DND-41 (cell line): Measurements from ENCODE around the gene FUOM.

ENCODE experiments used
- ATAC-seq: fragments of 200-7000 bp; cut with Tn5 transposase; 3 replicates; pipeline ENCODE4 v1.9.1; 2021; ENCODE audit warnings: low read depth; ENCODE audit not compliant: insufficient read depth
- DNase-seq: peaks from one replicate; pipeline ENCODE4 v3.0.0-alpha.2; 2020
- H2AFZ ChIP-seq: 2 replicates; pipeline ENCODE4 v1.6.0; 2012; ENCODE audit warnings: low read depth, low read length
- H3K27ac ChIP-seq: 2 replicates; pipeline ENCODE4 v1.5.1; 2012; ENCODE audit warnings: low read length, inconsistent platforms
- H3K27me3 ChIP-seq: fragments of 200-600 bp; sonication (generic); 2 replicates; pipeline ENCODE4 v1.6.0; 2012; ENCODE audit warnings: low read length, mild to moderate bottlenecking, inconsistent platforms; ENCODE audit not compliant: insufficient read depth, poor library complexity
- H3K36me3 ChIP-seq: 2 replicates; pipeline ENCODE4 v1.5.1; 2012; ENCODE audit warnings: low read length, inconsistent platforms; ENCODE audit not compliant: insufficient read depth
- H3K4me1 ChIP-seq: 2 replicates; pipeline ENCODE4 v1.5.1; 2012; ENCODE audit warnings: mild to moderate bottlenecking, low read length; ENCODE audit not compliant: insufficient read depth
- H3K4me2 ChIP-seq: 2 replicates; pipeline ENCODE4 v1.6.0; 2012; ENCODE audit warnings: mild to moderate bottlenecking, moderate library complexity, low read length, inconsistent platforms; ENCODE audit not compliant: insufficient read depth
- H3K4me3 ChIP-seq, 2 experiments: fragments of 200-600 bp in 1 of 2; shearing (Covaris generic) in 1 of 2; 2 replicates each; pipeline ENCODE4 v1.5.1; 2012 to 2016; ENCODE audit warnings: inconsistent platforms in 2 of 2, low read length in 2 of 2, mild to moderate bottlenecking in 2 of 2, low read depth in 1 of 2, moderate library complexity in 1 of 2
- H3K79me2 ChIP-seq: 2 replicates; pipeline ENCODE4 v1.6.0; 2012; ENCODE audit warnings: low read length, inconsistent platforms; ENCODE audit not compliant: insufficient read depth
- H3K9ac ChIP-seq: 2 replicates; pipeline ENCODE4 v1.6.0; 2012; ENCODE audit warnings: low read depth, mild to moderate bottlenecking, inconsistent platforms, low read length, moderate library complexity
- H3K9me3 ChIP-seq: 2 replicates; pipeline ENCODE4 v1.5.1; 2012; ENCODE audit warnings: low read length, moderate library complexity, mild to moderate bottlenecking, inconsistent platforms; ENCODE audit not compliant: insufficient read depth, severe bottlenecking
- H4K20me1 ChIP-seq: 2 replicates; pipeline ENCODE4 v1.6.0; 2012; ENCODE audit warnings: low read length; ENCODE audit not compliant: insufficient read depth
- EZH2 ChIP-seq: IDR thresholded peaks from 3 replicates; pipeline ENCODE4 v1.6.1; 2012; ENCODE audit warnings: borderline replicate concordance, low read depth, mild to moderate bottlenecking, moderate library complexity, low read length, inconsistent platforms; ENCODE audit not compliant: severe bottlenecking
- TF ChIP-seq, protein P1 (sequence below): IDR thresholded peaks from 2 replicates; pipeline ENCODE4 v1.5.1; 2012; ENCODE audit warnings: borderline replicate concordance, low read length, moderate library complexity, mild to moderate bottlenecking; ENCODE audit not compliant: poor library complexity, severe bottlenecking; ENCODE audit errors: extremely low read depth

Gene FUOM

DNA sequence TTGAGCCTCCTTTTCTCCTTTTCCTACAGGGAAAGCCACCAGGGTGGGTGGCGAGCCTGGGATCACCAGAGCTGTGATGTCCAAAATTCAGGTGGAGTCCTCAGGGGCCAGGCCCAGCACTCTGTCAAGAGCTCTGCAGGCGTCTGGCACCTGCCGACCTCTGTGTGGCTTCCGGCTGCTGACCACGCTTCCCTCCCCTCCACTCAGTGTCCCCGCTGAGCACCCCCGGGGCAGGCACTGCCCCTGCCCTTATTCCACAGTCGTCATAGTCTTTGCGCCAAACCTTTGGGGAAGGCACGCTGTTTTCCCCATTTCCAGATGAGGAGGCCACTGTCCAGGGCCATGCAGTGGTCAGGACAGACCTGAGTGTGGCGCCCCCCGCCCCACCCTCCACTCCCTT lies 43.7 kb upstream of the FUOM start:
- H3K9me3 ChIP-seq = no peaks in the 10 kb centered on the region
- peaks cover 68% of the 10 kb centered on the region for H3K79me2 ChIP-seq
- H3K27ac ChIP-seq = no peak overlapping the region
- no peak for TF ChIP-seq EZH2
- TF ChIP-seq, protein P1, sequence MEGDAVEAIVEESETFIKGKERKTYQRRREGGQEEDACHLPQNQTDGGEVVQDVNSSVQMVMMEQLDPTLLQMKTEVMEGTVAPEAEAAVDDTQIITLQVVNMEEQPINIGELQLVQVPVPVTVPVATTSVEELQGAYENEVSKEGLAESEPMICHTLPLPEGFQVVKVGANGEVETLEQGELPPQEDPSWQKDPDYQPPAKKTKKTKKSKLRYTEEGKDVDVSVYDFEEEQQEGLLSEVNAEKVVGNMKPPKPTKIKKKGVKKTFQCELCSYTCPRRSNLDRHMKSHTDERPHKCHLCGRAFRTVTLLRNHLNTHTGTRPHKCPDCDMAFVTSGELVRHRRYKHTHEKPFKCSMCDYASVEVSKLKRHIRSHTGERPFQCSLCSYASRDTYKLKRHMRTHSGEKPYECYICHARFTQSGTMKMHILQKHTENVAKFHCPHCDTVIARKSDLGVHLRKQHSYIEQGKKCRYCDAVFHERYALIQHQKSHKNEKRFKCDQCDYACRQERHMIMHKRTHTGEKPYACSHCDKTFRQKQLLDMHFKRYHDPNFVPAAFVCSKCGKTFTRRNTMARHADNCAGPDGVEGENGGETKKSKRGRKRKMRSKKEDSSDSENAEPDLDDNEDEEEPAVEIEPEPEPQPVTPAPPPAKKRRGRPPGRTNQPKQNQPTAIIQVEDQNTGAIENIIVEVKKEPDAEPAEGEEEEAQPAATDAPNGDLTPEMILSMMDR = no peak
- no peaks in the 10 kb centered on the region for H3K27me3 ChIP-seq
- DNase-seq = no peak
- H4K20me1 ChIP-seq = peaks cover 22% of the 10 kb centered on the region; the same call in 1 of the 2 replicates
- no peak overlapping the region for H2AFZ ChIP-seq
- no peaks in the 10 kb centered on the region for H3K4me1 ChIP-seq
- no peak overlapping the region for H3K4me3 ChIP-seq
- ATAC-seq = no peak
- no peak overlapping the region for H3K4me2 ChIP-seq
- peaks cover 93% of the 10 kb centered on the region for H3K36me3 ChIP-seq
- H3K9ac ChIP-seq = no peak overlapping the region

DNA sequence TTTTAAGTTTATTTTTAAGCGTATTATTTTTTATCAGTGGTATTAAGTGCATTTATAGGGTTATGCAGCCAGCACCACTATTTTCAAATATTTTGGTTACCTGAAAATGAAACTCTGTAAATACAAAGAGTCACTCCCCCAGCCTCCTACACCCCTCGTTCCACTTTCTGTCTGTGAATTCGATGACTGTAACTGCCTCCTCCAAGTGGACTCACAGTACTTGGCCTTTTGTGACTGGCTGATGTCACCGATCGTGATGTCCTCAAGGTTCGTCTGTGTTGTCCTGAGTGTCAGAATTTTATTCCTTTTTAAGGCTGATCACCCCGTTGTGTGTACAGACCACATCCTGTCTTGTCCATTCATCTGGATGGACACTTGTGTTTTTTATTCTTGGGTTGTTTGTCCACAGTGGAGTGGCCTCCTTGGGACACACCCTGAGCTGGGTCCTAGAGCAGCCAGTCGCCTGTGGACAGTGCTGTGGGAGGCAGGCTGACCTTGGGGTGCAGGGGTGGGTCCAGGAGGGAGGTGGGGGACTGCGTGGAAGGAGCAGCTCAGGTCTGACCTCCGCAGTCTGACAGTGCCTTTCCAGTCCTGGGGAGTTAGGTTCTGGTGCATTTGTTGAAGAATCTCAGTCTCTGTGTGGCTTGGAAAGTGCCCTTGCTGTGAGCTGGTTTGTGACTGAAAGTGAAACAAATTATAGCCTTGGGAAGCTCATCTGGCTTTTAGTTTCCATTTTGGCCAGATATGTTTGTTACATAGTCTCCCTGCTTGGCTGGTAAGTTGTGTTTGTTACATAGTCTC lies 43.0 kb upstream of the FUOM start:
- peaks cover 94% of the 10 kb centered on the region for H3K36me3 ChIP-seq
- peaks cover 68% of the 10 kb centered on the region for H3K79me2 ChIP-seq
- TF ChIP-seq, protein P1 = no peak
- no peak for TF ChIP-seq EZH2
- H3K9me3 ChIP-seq = no peaks in the 10 kb centered on the region
- no peak for ATAC-seq
- DNase-seq = no peak
- H3K27me3 ChIP-seq = no peaks in the 10 kb centered on the region
- H2AFZ ChIP-seq = no peak overlapping the region
- H3K4me1 ChIP-seq = peaks cover 5% of the 10 kb centered on the region
- H3K9ac ChIP-seq = no peak overlapping the region
- no peak overlapping the region for H3K4me2 ChIP-seq
- peaks cover 28% of the 10 kb centered on the region for H4K20me1 ChIP-seq
- no peak overlapping the region for H3K27ac ChIP-seq
- H3K4me3 ChIP-seq = no peak overlapping the region

DNA sequence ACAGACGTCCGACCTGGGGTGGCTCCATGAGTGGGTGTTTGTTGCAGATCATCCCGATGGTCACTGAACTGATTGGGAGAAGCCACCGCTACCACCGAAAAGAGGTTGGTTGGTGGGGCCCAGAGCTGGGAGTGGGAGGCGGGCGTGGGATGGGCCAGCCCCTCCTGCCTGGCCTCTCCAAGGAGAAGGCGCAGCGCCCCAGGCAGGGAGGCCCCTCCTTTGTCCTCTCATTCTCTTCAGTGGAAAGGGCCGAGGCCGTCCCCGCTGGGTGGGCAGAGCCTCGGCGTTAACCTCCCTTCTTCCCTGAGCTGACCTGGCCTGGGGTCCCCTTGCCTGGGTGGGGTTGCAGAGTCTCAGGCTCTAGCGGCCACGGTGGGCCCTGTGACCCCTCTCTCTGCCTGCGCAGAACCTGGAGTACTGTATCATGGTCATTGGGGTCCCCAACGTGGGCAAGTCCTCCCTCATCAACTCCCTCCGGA lies 41.3 kb upstream of the FUOM start:
- no peak overlapping the region for H3K9ac ChIP-seq
- no peak for ATAC-seq
- no peak for DNase-seq
- no peak overlapping the region for H2AFZ ChIP-seq
- H3K27ac ChIP-seq = no peak overlapping the region
- H3K36me3 ChIP-seq = peaks cover 84% of the 10 kb centered on the region
- H3K79me2 ChIP-seq = peaks cover 69% of the 10 kb centered on the region
- H3K9me3 ChIP-seq = no peaks in the 10 kb centered on the region
- H3K4me3 ChIP-seq = no peak overlapping the region
- peaks cover 33% of the 10 kb centered on the region for H4K20me1 ChIP-seq
- H3K4me2 ChIP-seq = no peak overlapping the region
- TF ChIP-seq, protein P1 = no peak
- no peak for TF ChIP-seq EZH2
- no peaks in the 10 kb centered on the region for H3K27me3 ChIP-seq
- peaks cover 18% of the 10 kb centered on the region for H3K4me1 ChIP-seq
